HG03280 (cell line): ENCODE data around the gene MATR3.
"Not testable (repeated sequence)": the region's sequence is repeated elsewhere in the genome, so short reads cannot be mapped to it uniquely, and the experiment has no call there.

Experiments used
- ATAC-seq: cut with Tn5 transposase; IDR thresholded peaks from one replicate; pipeline ENCODE4 v1.9.1; 2021; ENCODE audit warnings: mild to moderate bottlenecking, moderate library complexity; ENCODE audit not compliant: unreplicated experiment

MATR3 gene

GRCh38 chr5:139296862-139297326 is 3.4 kb downstream of the MATR3 start:
- no peak for ATAC-seq

- ATAC-seq = no peak
These were observed 4.0 kb downstream of the MATR3 start for GRCh38 chr5:139297439-139298133.

GRCh38 chr5:139298242-139298641 is 4.7 kb downstream of the MATR3 start:
- no peak for ATAC-seq

GRCh38 chr5:139299486-139299885 is 5.9 kb downstream of the MATR3 start:
- ATAC-seq = no peak

- no peak for ATAC-seq
These were observed 8.4 kb downstream of the MATR3 start for GRCh38 chr5:139301808-139302499.

- ATAC-seq = no peak
These were observed 11.1 kb downstream of the MATR3 start for GRCh38 chr5:139304391-139305324.

- ATAC-seq = no peak
These were observed 12.7 kb downstream of the MATR3 start for GRCh38 chr5:139306197-139306596.

GRCh38 chr5:139306628-139307379 is 13.3 kb downstream of the MATR3 start:
- no peak for ATAC-seq

GRCh38 chr5:139308797-139309196 is 15.3 kb downstream of the MATR3 start:
- ATAC-seq = no peak

GRCh38 chr5:139310715-139311186 is 17.2 kb downstream of the MATR3 start:
- not testable (repeated sequence) for ATAC-seq

- ATAC-seq = no peak
These were observed 18.5 kb downstream of the MATR3 start for GRCh38 chr5:139312075-139312474.

GRCh38 chr5:139314276-139314675 is 20.7 kb downstream of the MATR3 start:
- no peak for ATAC-seq

- no peak for ATAC-seq
These were observed 21.6 kb downstream of the MATR3 start for GRCh38 chr5:139315056-139315615.

GRCh38 chr5:139335811-139336210 is 42.3 kb downstream of the MATR3 start:
- no peak for ATAC-seq

- ATAC-seq = no peak
These were observed 46.5 kb downstream of the MATR3 start for GRCh38 chr5:139340051-139340450.

- ATAC-seq = no peak
These were observed 47.7 kb downstream of the MATR3 start for GRCh38 chr5:139341187-139341688.

- ATAC-seq = peak; percentile 92
These were observed 48.3 kb downstream of the MATR3 start, which contains the start of gene PAIP2 for GRCh38 chr5:139341689-139342422. Gene PAIP2 (plus strand): TSS chr5:139341854. CDS start chr5:139363785, 21,931 bp downstream.

GRCh38 chr5:139342423-139342723 is 48.8 kb downstream of the MATR3 start:
- ATAC-seq = peak; percentile 53

- ATAC-seq = no peak
These were observed 49.9 kb downstream of the MATR3 start for GRCh38 chr5:139343476-139343875.
